Uterus (tissue), 4 donors: Measurements from ENCODE around the gene STXBP4. TPM values are rescaled to one million over a fixed set of nuclear protein-coding genes. Genes with fewer than 3 reads are reported as not detected.

Experiments used
- DNase-seq, 2 donors: peaks; one replicate each; pipeline ENCODE4 v3.0.0-alpha.2; 2019 to 2020
- H3K27ac ChIP-seq, 2 donors: fragments of 200-600 bp; sonication (generic); 1 replicate in 1 of 2; 2 replicates in 1 of 2; pipeline ENCODE4 v1.5.1; 2016 to 2018
- H3K27me3 ChIP-seq, 2 donors: fragments of 200-600 bp; sonication (generic); one replicate each; pipeline ENCODE4 v1.5.1; 2018 to 2019; ENCODE audit warnings: control low read depth in 1 of 2
- H3K36me3 ChIP-seq, 2 donors: fragments of 200-600 bp; sonication (generic); one replicate each; pipeline ENCODE4 v1.5.1; 2019; ENCODE audit warnings: control low read depth in 1 of 2
- H3K4me1 ChIP-seq, 2 donors: fragments of 200-600 bp; sonication (generic); one replicate each; pipeline ENCODE4 v1.5.1; 2018 to 2019; ENCODE audit warnings: control low read depth in 1 of 2
- H3K4me3 ChIP-seq, 2 donors: fragments of 200-600 bp; sonication (generic); 1 replicate in 1 of 2; 2 replicates in 1 of 2; pipeline ENCODE4 v1.5.1; 2018 to 2019; ENCODE audit warnings: mild to moderate bottlenecking in 1 of 2
- H3K9me3 ChIP-seq, 2 donors: fragments of 200-600 bp; sonication (generic); one replicate each; pipeline ENCODE4 v1.5.1; 2019; ENCODE audit warnings: control low read depth in 1 of 2
- POLR2A ChIP-seq, 2 donors: fragments of 450-650 bp; IDR thresholded peaks; one replicate each; pipeline ENCODE4 v1.6.1; 2016; ENCODE audit warnings: antibody characterized with exemption in 2 of 2, mild to moderate bottlenecking in 1 of 2, moderate library complexity in 1 of 2
- intact Hi-C: fragments of 100-400 bp; cut with DNase I; formaldehyde crosslinking; loops from one replicate; pipeline ENCODE4 v1.15.1; 2023; ENCODE audit warnings: low total_unique reads
- total RNA-seq, 4 donors: library from RNA; depleted of rRNA in 3 of 4; stranded (reverse); fragments of >200 nt in 3 of 4; gene quantifications; one replicate each; pipeline versions ENCODE4 v1.1.0 to v1.2.4, GENCODE V29; 2014 to 2023
- TF ChIP-seq, protein P1 (sequence below), 4 experiments: fragments of 200-600 bp in 2 of 4; fragments of 450-650 bp in 2 of 4; sonication (generic) in 2 of 4; IDR thresholded peaks; one replicate each; pipeline ENCODE4 v1.5.1; 2016 to 2019; ENCODE audit warnings: antibody characterized with exemption in 4 of 4, mild to moderate bottlenecking in 2 of 4, moderate library complexity in 1 of 4
- donor health status: DM: yes; HTN: yes; CAD: no.

The STXBP4 gene
- total RNA-seq, 4 donors from 2014 or later, result 2.8 to 100 (median 20.9) TPM

DNA sequence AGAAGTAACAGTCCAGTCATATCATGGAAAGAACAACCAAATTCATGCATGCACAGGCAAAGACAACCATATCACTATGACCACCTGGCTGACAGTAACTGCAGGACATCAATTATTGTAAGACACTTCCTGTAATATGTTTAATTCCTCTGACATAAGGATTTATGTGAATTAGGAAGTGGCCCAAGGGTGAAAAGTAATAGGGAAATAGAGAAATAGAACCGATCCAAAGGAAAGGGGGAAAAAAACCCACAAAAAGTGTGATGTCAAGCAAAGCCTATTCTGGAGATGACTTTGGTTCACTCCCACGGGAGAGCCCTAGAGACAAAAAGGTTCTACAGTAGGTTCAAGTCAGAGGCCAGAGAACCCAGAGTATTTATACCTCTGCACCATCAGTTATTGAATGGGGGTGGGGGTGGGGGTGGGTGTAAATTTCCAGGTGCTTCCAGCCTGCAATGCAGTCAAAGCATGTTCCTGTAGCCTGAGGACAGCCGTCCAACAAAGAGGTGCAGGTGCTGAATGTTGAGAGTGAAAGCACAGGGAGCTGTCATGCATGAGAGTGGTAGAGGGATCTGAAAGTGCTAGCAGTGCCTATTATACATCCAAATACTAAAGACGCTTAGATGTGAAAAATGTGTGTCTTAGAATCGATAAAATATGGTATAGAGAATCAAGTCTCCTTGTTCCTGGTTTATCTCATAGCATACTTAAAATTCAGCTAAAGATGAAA is 200.6 kb downstream of the STXBP4 start:
- no peaks in the 10 kb centered on the region for H3K4me1 ChIP-seq
- no peak for TF ChIP-seq POLR2A (IDR thresholded peaks at IDR 0.05)
- TF ChIP-seq, protein P1, sequence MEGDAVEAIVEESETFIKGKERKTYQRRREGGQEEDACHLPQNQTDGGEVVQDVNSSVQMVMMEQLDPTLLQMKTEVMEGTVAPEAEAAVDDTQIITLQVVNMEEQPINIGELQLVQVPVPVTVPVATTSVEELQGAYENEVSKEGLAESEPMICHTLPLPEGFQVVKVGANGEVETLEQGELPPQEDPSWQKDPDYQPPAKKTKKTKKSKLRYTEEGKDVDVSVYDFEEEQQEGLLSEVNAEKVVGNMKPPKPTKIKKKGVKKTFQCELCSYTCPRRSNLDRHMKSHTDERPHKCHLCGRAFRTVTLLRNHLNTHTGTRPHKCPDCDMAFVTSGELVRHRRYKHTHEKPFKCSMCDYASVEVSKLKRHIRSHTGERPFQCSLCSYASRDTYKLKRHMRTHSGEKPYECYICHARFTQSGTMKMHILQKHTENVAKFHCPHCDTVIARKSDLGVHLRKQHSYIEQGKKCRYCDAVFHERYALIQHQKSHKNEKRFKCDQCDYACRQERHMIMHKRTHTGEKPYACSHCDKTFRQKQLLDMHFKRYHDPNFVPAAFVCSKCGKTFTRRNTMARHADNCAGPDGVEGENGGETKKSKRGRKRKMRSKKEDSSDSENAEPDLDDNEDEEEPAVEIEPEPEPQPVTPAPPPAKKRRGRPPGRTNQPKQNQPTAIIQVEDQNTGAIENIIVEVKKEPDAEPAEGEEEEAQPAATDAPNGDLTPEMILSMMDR (IDR thresholded peaks at IDR 0.05), result no peak
- H3K9me3 ChIP-seq, result no peaks in the 10 kb centered on the region
- no peak for DNase-seq
- no peak overlapping the region for H3K27ac ChIP-seq
- H3K4me3 ChIP-seq, result no peak overlapping the region
- intact Hi-C loops, result no loop called here
- no peaks in the 10 kb centered on the region for H3K27me3 ChIP-seq
- H3K36me3 ChIP-seq, result no peaks in the 10 kb centered on the region

DNA sequence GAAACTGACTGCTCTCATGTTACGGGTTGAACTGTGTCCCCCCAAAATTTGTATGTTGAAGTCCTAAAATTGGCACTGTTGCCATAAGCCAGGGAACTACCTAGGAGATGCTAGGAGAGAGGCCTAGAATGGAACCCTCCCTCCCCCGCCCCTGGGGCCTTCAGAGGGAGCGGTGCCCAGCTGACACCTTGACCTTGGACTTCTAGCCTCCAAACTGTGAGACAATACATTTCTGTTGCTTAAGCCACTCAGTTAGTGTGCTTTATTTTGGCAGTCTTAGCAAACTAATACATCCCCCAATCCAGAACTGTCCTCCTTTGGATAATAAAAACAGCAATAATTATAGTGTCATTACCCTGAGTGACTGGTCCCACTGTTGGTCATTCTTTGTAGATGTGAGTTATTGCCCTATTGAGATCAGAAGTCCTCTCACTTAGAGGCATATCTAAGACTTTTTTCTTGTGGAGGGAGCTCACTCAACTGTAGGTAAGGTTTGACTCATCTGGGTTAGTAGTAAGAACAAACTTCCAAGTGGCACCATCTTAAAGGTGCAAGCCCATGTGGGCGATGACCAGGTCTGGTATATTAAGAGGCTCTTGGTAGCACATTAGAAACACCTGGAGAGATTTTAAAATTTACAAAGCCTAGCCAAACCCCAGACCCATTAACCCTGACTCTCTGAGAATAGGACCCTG is 203.2 kb downstream of the STXBP4 start:
- Histone ChIP-seq H3K4me3 (no peak overlapping the region), H3K36me3 (no peaks in the 10 kb centered on the region), H3K4me1 (no peaks in the 10 kb centered on the region), H3K27ac (no peak overlapping the region), H3K9me3 (no peaks in the 10 kb centered on the region), H3K27me3 (no peaks in the 10 kb centered on the region)
- TF ChIP-seq POLR2A (IDR thresholded peaks at IDR 0.05), result no peak
- TF ChIP-seq, protein P1 (IDR thresholded peaks at IDR 0.05), result no peak
- intact Hi-C loops, result no loop called here
- DNase-seq, result no peak

DNA sequence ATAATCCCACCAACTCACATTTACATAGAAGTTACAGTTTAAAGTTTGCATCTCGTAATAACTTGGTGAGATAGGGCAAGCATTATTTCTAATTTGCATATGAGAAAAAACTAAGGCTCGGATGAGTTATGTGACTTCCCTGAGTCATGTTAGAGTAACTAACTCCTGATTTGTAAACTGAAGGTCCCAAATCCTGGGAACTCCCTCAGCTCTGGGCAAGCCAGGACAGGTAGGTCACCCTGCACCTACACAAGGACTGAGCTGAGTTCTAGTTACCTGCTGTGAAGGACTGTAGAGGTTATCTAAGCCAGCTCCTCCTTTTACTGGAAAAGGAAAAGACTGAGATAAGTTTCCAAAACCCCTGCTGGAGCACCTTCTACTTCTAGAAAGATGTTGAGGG is 204.0 kb downstream of the STXBP4 start:
- TF ChIP-seq POLR2A (IDR thresholded peaks at IDR 0.05), result no peak
- TF ChIP-seq, protein P1 (IDR thresholded peaks at IDR 0.05), result no peak
- no peak for DNase-seq
- H3K27ac ChIP-seq, result no peak overlapping the region
- intact Hi-C loops, result no loop called here
- no peaks in the 10 kb centered on the region for H3K9me3 ChIP-seq
- no peaks in the 10 kb centered on the region for H3K36me3 ChIP-seq
- no peaks in the 10 kb centered on the region for H3K27me3 ChIP-seq
- no peak overlapping the region for H3K4me3 ChIP-seq
- no peaks in the 10 kb centered on the region for H3K4me1 ChIP-seq

DNA sequence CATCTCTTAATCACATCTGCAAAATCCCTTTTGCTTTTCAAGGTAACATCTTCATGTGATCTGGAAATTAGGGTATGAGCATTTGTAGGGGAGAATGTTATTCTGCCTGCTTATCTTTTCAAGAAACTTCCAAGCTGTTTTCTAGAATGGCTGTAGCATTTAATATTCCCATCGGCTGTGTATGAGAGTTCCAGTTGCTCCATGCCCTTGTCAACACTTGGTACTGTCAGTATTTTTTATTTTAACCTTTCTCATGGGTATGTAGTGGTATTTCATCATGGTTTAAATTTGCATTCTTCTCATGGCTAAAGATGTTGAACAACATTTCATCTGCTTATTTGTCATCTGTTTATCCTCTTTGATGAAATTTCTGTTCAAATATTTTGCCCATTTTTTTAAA is 205.6 kb downstream of the STXBP4 start:
- TF ChIP-seq, protein P1 (IDR thresholded peaks at IDR 0.05), result no peak
- no peak for TF ChIP-seq POLR2A (IDR thresholded peaks at IDR 0.05)
- H3K27me3 ChIP-seq, result no peaks in the 10 kb centered on the region
- no peaks in the 10 kb centered on the region for H3K4me1 ChIP-seq
- H3K27ac ChIP-seq, result no peak overlapping the region
- intact Hi-C loops, result no loop called here
- no peak overlapping the region for H3K4me3 ChIP-seq
- no peaks in the 10 kb centered on the region for H3K36me3 ChIP-seq
- no peaks in the 10 kb centered on the region for H3K9me3 ChIP-seq
- DNase-seq, result no peak

DNA sequence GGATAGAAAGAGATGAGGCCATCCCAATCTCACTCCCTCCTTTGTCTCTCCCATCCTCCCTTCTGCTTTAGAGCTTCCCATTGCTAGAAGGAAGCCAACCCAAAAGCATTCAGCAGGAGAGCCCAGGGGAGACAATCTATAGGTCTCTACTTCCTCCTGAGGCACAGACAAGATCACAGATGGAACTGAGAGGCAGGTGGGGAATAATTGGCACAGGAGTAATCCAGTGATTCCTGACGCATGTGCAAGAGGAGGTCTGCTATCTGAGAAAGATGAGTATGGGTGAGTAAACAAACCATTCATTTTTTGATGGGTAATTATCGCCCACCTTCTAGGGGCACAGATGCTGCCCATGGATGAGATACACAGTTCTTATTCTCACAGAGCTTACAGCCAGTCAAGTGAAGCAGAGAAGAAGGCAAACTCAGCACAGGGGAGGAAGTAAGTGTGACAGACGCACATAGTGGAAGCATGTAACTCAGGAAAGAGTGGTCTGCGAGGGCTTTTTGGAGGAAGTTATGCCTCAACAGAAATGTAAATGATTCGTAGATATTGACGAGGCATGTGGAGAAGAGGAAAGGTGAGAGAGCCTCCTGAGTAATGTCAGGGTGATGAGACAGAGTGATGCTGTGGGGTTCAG is 207.3 kb downstream of the STXBP4 start:
- no peaks in the 10 kb centered on the region for H3K27me3 ChIP-seq
- H3K4me3 ChIP-seq, result no peak overlapping the region
- no peaks in the 10 kb centered on the region for H3K4me1 ChIP-seq
- intact Hi-C loops, result no loop called here
- no peak for TF ChIP-seq POLR2A (IDR thresholded peaks at IDR 0.05)
- no peak overlapping the region for H3K27ac ChIP-seq
- H3K36me3 ChIP-seq, result no peaks in the 10 kb centered on the region
- no peak for DNase-seq
- no peaks in the 10 kb centered on the region for H3K9me3 ChIP-seq
